Rectal smooth muscle tissue (tissue), 1 donor: ENCODE results near the gene TSR3.

ENCODE experiments used
- H3K27ac ChIP-seq: one replicate; pipeline ENCODE4 v1.7.0; 2013; ENCODE audit warnings: low read depth, low read length, inconsistent platforms
- H3K27me3 ChIP-seq: one replicate; pipeline ENCODE4 v1.7.0; 2013; ENCODE audit warnings: low read length; ENCODE audit not compliant: control insufficient read depth, insufficient read depth
- H3K36me3 ChIP-seq: one replicate; pipeline ENCODE4 v1.7.0; 2013; ENCODE audit warnings: low read length; ENCODE audit not compliant: control insufficient read depth, insufficient read depth
- H3K4me1 ChIP-seq: one replicate; pipeline ENCODE4 v1.7.0; 2013; ENCODE audit warnings: low read length; ENCODE audit not compliant: control insufficient read depth, insufficient read depth
- H3K4me3 ChIP-seq: one replicate; pipeline ENCODE4 v1.7.0; 2013; ENCODE audit warnings: low read length
- H3K9ac ChIP-seq: one replicate; pipeline ENCODE4 v1.7.0; 2013; ENCODE audit warnings: low read length

Gene TSR3

GRCh38 chr16:1357906-1358566 lies 6.4 kb upstream of the TSR3 start:
- H3K27ac ChIP-seq: no peak overlapping the region
- H3K4me1 ChIP-seq: no peaks in the 10 kb centered on the region
- no peaks in the 10 kb centered on the region for H3K27me3 ChIP-seq
- H3K4me3 ChIP-seq: no peak overlapping the region
- H3K36me3 ChIP-seq: peaks cover 14% of the 10 kb centered on the region
- H3K9ac ChIP-seq: no peak overlapping the region

DNA sequence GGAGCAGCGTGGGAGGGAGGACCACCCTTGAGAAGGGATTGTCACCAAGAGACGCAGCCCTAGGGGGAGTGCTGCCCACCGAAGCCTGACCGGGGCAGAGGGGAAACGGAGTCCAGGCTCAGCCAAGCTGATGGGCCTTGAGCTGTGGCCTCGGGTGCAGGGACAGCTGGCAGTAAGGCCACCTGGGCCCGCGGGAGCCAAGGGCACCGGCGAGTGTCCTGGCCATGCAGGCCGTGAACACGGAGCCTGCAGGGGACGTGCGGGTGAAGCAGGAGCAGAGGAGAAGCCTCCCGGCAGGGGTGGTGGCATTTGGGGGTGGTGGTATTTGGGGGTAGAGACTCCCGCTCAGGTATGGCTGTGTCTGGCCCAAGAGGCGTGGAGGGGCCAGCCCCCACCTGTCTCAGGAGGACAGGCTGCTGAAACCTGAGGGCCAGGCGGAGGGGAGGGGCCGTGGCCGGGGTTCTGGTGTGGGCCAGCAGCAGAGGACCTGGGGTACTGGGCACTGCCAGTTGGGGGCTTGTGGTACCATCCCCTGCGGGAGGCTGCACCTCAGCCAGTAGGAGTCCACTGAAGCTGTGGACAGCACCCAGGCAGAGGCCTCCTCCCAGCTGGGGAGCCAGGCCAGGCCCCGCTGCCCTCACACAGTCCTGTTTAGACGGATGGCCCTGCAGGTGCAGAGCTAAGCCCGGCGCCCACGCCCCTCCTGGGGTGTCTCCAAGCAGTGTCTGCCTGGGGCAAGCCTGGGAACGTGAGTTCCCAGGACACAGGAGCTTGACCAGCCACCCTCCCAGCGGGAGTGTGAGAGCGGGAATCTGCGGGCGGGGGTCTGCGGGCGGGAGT lies 4.6 kb upstream of the TSR3 start:
- H3K9ac ChIP-seq: no peak overlapping the region
- H3K4me1 ChIP-seq: peaks cover 3% of the 10 kb centered on the region
- no peak overlapping the region for H3K4me3 ChIP-seq

GRCh38 chr16:1355591-1355990 lies 3.9 kb upstream of the TSR3 start:
- peaks cover 8% of the 10 kb centered on the region for H3K4me1 ChIP-seq
- H3K27me3 ChIP-seq: no peaks in the 10 kb centered on the region
- no peak overlapping the region for H3K27ac ChIP-seq
- no peak overlapping the region for H3K9ac ChIP-seq
- no peak overlapping the region for H3K4me3 ChIP-seq
- H3K36me3 ChIP-seq: peaks cover 3% of the 10 kb centered on the region

More for the DNA sequence above, 4.6 kb upstream of the TSR3 start:
- H3K36me3 ChIP-seq: peaks cover 8% of the 10 kb centered on the region
- no peaks in the 10 kb centered on the region for H3K27me3 ChIP-seq
- H3K27ac ChIP-seq: no peak overlapping the region

GRCh38 chr16:1354815-1355540 lies 3.3 kb upstream of the TSR3 start:
- H3K27me3 ChIP-seq: no peaks in the 10 kb centered on the region
- H3K4me1 ChIP-seq: peaks cover 9% of the 10 kb centered on the region

DNA sequence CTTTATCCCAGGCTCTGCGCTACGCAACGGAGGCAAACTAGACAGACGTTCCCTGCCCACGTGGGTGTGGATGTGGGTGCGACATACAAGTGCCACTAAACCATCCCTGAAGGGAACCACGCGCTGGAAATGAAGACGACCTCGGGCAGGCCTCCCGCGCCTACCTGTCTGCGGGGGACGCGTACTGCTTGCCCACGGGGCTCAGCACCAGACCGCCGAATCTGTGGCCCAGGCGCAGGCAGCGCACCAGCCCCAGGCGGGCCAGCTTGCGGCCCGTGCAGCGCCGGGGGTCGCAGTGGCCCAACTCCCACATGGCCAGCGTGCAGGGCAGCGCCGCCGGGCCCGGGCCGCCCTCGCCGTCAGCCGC lies 480 bp downstream of the TSR3 start:
- H3K4me3 ChIP-seq: peak overlapping the region; percentile 90
- H3K27ac ChIP-seq: peak overlapping the region; percentile 61
- H3K27me3 ChIP-seq: no peaks in the 10 kb centered on the region
- H3K4me1 ChIP-seq: peaks cover 9% of the 10 kb centered on the region
- peaks cover 8% of the 10 kb centered on the region for H3K36me3 ChIP-seq
- H3K9ac ChIP-seq: peak overlapping the region; percentile 74

More at GRCh38 chr16:1354815-1355540, 3.3 kb upstream of the TSR3 start:
- Histone ChIP-seq H3K27ac (no peak overlapping the region), H3K9ac (no peak overlapping the region), H3K4me3 (no peak overlapping the region), H3K36me3 (peaks cover 2% of the 10 kb centered on the region)

GRCh38 chr16:1350691-1351090 lies 987 bp downstream of the TSR3 start:
- Histone ChIP-seq H3K9ac (no peak overlapping the region), H3K27ac (no peak overlapping the region), H3K4me3 (peak overlapping the region; percentile 90)

DNA sequence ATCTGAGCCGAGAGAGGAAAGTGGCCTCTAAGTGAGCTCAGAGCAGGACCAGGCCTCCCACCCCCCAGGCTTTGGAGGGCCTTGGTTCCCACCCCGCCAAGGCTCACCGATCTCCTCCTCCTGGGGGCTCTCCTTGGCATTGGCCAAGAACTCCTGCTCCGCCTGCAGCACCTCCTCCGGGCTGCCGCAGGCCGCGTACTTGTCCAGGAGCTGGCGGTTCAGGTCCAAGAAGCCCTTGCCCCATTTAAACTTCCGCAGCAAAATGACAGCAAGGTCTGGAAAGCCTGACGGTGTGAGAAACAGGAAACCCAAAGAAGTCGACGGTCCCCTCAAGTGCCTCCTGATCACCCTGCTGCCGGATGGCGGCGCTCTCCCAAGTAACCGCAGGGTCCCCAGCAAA lies 1.7 kb downstream of the TSR3 start:
- Histone ChIP-seq H3K4me3 (no peak overlapping the region), H3K4me1 (peaks cover 9% of the 10 kb centered on the region), H3K9ac (no peak overlapping the region), H3K36me3 (peaks cover 8% of the 10 kb centered on the region), H3K27ac (no peak overlapping the region), H3K27me3 (no peaks in the 10 kb centered on the region)

More at GRCh38 chr16:1350691-1351090, 987 bp downstream of the TSR3 start:
- Histone ChIP-seq H3K27me3 (no peaks in the 10 kb centered on the region), H3K36me3 (peaks cover 8% of the 10 kb centered on the region), H3K4me1 (peaks cover 9% of the 10 kb centered on the region)

GRCh38 chr16:1349351-1349750 lies 2.3 kb downstream of the TSR3 start:
- Histone ChIP-seq H3K9ac (no peak overlapping the region), H3K4me3 (no peak overlapping the region), H3K4me1 (peaks cover 9% of the 10 kb centered on the region), H3K36me3 (peaks cover 8% of the 10 kb centered on the region), H3K27ac (no peak overlapping the region), H3K27me3 (peaks cover 3% of the 10 kb centered on the region)

DNA sequence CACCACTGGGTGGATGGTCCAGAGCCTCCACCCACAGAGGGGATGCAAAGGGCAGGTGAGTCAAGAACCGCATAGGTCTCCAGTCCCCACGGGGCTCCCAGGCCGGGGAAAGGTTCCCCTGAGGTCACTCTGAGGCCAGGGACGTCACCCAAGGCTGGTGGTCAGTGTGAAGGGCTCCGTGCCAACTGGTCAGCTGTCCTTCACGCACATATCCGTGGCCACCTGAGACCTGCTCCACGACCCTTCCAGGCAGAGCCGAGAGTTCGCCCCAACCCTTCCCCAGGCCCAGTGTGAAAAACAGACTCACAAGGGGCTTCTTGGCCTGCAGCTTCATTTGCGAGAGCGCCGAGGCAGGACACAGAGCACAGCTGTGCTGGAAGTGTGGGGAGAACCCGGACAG lies 2.8 kb downstream of the TSR3 start:
- Histone ChIP-seq H3K27ac (no peak overlapping the region), H3K4me3 (no peak overlapping the region), H3K36me3 (peaks cover 8% of the 10 kb centered on the region), H3K4me1 (peaks cover 9% of the 10 kb centered on the region), H3K9ac (no peak overlapping the region), H3K27me3 (peaks cover 3% of the 10 kb centered on the region)

GRCh38 chr16:1348441-1348840 lies 3.2 kb downstream of the TSR3 start:
- Histone ChIP-seq H3K36me3 (peaks cover 8% of the 10 kb centered on the region), H3K4me3 (no peak overlapping the region), H3K27me3 (peaks cover 3% of the 10 kb centered on the region), H3K4me1 (peaks cover 9% of the 10 kb centered on the region), H3K9ac (no peak overlapping the region), H3K27ac (no peak overlapping the region)

- peaks cover 9% of the 10 kb centered on the region for H3K4me1 ChIP-seq
- H3K27me3 ChIP-seq: peaks cover 3% of the 10 kb centered on the region
- H3K36me3 ChIP-seq: peaks cover 8% of the 10 kb centered on the region
- no peak overlapping the region for H3K27ac ChIP-seq
- H3K4me3 ChIP-seq: no peak overlapping the region
- no peak overlapping the region for H3K9ac ChIP-seq
Measured at GRCh38 chr16:1347962-1348361, 3.7 kb downstream of the TSR3 start.

DNA sequence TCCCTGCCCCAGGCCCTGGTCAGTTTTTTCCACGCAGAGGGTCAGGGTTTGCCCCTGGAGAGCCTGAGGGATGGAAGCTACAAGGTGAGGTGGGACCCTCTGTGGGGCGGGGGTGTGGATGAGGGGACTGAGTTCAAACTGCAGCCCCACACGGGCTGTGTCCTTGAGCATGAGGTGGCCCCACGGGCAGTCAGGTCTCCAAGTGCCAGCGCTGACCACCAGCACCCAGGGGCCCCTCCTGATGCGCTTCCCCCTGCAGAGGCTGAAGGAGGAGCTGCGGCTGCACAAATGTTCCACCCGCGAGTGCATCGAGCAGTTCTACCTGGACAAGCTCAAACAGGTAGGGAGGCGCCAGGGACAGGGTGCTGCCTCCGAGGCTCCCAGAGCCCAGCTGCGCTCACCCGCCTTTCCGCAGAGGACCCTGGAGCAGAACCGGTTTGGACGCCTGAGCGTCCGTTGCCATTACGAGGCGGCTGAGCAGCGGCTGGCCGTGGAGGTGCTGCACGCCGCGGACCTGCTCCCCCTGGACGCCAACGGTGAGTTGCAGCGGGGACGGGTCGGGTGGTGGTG lies 4.3 kb downstream of the TSR3 start:
- peaks cover 8% of the 10 kb centered on the region for H3K36me3 ChIP-seq
- H3K4me1 ChIP-seq: peaks cover 6% of the 10 kb centered on the region
- H3K27me3 ChIP-seq: peaks cover 5% of the 10 kb centered on the region
- no peak overlapping the region for H3K4me3 ChIP-seq
- H3K9ac ChIP-seq: no peak overlapping the region
- no peak overlapping the region for H3K27ac ChIP-seq
